22Rv1 (cell line): ENCODE measurements around the gene CPSF3.

ENCODE experiments used
- ZFX ChIP-seq: fragments of 450-650 bp; IDR thresholded peaks from 2 replicates; pipeline ENCODE4 v1.6.1; 2017; ENCODE audit warnings: antibody characterized with exemption, borderline replicate concordance
- TF ChIP-seq, protein P1 (sequence below): fragments of 450-650 bp; IDR thresholded peaks from 2 replicates; pipeline ENCODE4 v1.5.1; 2017; ENCODE audit warnings: mild to moderate bottlenecking

DNA sequence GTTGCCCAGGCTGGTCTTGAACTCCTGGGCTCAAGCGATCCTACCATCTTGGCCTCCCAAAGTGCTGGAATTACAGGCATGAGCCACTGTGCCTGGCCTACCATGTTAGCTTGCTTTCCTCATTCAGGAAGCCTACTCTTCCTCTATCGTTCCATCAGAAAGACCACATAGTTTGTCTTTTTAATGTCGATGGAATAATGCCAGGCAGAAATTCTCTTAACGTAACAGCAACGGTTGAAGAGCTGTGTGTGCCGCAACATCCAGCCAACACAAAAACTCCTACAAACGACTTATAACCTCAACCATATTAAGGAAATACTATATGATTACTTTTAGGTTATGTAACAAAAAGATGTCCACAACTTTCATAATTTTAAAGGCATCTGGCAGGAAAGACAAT is 10.7 kb upstream of the CPSF3 start:
- TF ChIP-seq, protein P1, sequence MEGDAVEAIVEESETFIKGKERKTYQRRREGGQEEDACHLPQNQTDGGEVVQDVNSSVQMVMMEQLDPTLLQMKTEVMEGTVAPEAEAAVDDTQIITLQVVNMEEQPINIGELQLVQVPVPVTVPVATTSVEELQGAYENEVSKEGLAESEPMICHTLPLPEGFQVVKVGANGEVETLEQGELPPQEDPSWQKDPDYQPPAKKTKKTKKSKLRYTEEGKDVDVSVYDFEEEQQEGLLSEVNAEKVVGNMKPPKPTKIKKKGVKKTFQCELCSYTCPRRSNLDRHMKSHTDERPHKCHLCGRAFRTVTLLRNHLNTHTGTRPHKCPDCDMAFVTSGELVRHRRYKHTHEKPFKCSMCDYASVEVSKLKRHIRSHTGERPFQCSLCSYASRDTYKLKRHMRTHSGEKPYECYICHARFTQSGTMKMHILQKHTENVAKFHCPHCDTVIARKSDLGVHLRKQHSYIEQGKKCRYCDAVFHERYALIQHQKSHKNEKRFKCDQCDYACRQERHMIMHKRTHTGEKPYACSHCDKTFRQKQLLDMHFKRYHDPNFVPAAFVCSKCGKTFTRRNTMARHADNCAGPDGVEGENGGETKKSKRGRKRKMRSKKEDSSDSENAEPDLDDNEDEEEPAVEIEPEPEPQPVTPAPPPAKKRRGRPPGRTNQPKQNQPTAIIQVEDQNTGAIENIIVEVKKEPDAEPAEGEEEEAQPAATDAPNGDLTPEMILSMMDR = no peak
- no peak for TF ChIP-seq ZFX
